HUDEP-2 (cell line): Measurements from ENCODE around the gene CCDC190.
"Not testable (repeated sequence)": the region's sequence is repeated elsewhere in the genome, so short reads cannot be mapped to it uniquely, and the experiment has no call there.

ENCODE experiments used
- DNase-seq, 76 experiments: peaks; one replicate each; lab custom pipeline; 2025; ENCODE audit not compliant: unreplicated experiment in 76 of 76; lab: John Stamatoyannopoulos, UW

Gene CCDC190

DNA sequence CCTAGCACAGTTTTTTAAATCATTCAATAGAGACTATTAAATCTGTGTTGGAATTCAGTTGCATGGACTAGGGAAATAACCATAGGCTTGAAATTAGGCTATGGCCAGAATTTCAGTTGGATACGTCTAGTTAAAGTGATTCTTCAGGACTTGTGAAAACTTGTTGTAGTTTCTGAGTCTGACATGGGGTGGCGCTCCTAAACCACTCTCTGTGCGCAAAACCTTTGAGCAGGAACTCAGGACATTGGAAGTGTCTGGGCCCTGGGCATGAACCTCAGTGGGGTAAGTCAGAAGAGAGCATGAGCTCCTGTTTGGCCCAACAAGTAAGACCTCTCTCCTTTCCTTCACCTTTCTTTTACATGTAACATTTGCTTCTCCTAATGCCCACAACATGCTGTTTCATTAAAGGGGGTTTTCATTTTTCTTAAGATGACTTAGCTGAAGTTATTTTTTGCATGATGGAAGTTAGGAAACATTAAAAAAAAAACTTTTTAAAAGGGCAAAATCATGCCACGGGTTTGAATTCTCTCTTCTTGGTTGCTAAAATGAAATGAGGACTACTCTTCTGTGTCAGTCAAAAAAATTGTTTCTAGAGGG lies 17.1 kb upstream of the CCDC190 start:
- DNase-seq: peak in 40 of 76 experiments; percentile 1 to 57 (median 18)

DNA sequence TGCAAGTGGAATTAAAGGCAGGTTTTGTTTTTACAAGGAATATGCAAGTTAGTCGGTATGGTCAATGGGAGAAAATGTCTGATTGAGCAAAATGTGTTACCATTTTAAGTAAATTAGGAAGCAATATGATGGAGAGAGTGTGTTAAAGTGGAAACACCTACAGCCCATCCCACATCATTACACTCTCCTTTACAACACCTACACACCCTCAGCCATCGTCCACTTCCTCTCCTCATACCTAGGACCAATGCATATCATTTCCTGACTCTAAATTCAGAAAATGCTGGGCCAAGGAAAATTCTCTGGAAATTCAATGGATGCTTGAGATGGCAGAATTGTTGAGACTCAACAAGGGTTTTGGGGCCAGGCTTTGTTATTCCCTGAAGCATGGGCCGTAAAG lies 16.4 kb upstream of the CCDC190 start:
- no peak for DNase-seq

DNA sequence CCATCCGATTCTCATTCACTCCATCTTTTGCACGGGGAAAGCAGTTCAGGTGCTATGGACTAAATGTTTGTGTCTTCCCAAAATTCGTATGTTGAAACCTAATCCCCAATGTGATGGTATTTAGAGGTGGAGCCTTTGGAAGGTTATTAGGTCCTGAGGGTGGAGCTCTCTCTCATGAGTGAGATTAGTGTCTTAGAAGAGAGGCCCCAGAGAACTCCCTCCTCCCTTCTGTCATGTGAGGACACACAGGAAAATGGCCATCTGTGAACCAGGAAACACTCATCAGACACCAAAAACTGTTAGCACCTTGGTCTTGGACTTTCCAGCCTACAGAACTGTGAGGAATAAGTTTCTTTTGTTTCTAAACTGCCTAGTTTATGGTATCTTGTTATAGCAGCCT lies 15.8 kb upstream of the CCDC190 start:
- DNase-seq: no peak

DNA sequence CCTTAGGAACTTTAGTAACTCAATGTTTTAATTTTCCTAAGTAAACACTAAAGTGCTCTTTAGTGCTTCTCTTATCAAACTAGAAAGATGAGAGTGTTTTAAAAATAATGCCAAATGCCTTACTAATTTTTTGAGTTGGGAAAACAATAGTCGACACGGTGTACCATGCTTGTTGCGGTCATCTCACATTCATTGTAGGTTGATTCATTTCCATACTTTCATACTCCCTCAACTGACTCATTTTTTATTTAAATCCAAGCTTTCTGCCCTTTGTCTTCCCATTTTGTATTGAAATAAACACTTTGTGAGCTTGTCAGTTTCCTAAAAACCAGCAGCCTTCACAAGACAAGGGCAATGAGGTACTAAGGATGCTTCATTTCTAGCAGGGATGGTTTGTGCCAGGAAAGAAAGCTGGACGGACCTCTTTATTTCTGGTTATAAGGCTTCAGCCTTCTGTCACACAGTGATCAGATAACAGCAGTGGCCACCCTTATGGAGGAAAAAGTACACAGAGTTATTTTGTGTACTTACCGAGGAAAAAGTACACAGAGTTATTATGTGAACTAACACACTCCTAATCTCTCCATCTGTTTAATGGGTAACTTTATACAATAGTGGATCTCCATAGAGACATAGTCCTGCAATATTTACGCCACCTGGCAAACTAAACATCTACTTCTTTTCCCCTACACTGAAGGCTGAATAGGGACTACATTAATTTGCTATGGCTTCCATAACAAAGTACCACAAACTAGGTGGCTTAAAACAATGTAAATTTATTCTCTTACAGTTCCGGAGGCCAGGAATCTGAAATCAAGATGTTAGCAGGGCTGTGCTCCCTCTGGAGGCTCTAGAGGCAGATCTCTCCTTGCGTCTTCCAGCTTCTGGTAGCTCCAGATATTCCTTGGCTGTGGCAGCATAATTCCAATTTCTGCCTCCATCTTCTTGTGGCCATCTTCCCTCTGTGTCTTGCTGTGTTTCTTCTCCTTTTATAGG lies 13.0 kb upstream of the CCDC190 start:
- no peak for DNase-seq

DNA sequence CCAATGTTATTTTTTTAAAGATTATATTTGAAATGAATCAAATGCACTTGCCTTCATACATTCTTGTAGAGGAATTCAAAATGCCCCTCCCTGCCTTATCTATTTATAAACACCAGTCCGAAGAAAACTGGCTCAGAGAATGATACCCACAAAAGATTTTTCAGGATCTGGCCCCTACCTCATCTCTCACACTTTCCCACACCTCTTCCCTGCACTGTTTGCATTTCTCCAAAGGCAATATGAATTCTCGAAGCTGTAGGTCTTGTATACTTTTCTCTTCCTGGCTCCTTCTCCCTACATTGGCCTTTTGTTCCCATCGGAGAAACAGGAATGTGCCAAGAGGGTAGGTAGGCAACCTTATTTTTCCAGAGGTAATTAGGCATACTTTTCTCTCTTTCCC lies 12.0 kb upstream of the CCDC190 start:
- DNase-seq: no peak

DNA sequence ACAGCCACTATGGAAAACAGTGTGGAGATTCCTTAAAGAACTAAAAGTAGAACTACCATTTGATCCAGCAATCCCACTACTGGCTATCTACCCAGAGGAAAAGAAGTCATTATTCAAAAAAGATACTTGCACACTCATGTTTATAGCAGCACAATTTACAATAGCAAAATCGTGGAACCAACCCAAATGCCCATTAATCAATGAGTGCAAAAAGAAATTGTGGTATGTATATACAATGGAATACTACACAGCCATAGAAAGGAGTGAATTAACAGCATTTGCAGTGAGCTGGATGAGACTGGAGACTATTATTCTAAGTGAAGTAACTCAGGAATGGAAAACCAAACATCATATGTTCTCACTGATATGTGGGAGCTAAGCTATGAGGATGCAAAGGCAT lies 10.4 kb upstream of the CCDC190 start:
- DNase-seq: not testable (repeated sequence)

DNA sequence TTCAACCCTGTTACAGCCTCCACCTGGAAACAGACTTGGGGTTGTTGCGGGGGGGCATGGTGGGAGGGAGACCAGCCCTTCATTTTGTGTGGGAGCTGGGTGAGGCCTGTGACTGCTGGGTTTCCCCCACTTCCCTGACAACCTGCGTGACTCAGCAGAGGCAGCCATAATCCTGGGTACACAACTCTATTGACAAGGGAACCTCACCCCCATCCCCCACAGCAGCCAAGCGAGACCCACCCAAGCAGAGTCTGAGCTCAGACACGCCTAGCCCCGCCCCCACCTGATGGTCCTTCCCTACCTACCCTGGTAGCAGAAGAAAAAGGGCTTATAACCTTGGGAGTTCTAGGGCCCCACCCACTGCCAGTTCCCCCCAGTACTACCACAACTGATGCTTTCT lies 8.0 kb upstream of the CCDC190 start:
- DNase-seq: no peak

DNA sequence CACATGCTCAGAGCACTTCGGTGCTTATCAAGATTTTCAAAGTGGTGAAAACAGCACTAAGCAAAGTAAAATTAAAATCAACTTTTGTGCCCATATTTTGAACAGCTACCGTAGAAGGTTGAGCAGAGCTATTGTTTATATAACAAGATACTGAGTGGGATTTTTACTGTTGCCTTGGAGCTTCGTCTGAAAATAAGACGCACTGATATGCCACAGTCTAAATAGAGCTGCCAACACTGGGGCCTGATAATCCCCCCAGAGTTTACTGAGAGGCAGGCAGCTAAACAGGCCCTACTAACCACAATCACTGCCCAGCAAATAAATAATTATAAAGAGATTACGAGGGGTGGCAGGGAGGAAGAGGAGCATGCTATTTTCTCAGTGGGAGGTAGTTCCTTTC lies 650 bp upstream of the CCDC190 start:
- DNase-seq: no peak

DNA sequence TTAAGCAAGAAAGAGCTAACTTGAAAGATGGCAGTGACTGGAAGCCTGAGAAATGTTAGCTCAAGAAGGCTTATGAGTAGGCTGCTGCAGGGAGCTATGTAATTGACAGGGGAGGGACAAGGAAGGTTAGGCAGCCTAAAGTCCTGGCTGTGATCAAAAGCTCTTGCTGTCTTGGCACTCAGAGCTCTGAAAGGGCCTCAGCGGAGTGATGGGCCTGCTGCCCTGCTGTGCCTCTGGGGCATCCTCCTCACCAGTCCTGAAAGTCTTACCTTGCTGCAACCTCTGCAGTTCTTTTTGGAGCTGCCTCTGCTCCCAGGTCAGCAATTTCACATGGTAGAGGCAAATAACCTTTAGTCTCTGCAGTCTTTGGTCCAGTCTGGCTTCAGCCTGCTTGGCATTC lies 1.8 kb downstream of the CCDC190 start:
- no peak for DNase-seq

DNA sequence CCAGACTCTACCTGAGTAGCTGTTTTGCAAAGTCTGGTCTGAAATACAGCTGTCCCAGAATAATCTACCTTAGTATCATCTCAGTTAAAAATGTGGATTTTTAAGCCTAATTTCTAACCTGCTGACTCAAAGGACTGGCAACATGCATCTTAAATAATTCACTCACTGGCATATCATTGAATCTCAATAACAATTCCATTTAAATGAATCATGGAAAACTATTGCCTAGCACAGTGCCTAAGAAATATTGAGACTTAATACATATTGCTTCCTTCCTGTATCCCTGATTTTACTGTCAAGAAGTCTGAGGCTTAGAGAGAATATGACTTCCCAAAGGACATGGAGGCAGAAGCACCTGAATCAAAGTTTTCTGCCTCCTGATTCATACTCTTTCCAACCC lies 3.1 kb downstream of the CCDC190 start:
- DNase-seq: no peak

DNA sequence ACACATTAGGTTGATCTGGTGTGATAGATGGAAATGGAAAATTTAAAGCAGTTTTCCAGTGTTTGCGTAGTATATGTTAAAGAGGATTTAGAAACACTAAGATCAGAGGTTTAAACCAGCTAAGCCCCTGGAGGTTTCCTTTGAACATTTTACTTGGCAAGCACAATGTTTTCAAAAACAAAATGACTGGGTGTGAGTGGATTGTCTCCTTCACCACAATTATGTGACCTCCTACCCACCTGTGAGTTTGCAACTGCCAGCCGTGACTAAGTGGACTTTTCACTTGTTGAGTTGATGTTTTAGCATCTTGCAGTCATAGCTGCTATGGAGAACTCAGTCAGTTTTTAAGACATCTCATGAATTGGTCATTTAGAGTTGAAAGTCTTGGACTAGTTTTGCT lies 4.7 kb downstream of the CCDC190 start:
- no peak for DNase-seq

DNA sequence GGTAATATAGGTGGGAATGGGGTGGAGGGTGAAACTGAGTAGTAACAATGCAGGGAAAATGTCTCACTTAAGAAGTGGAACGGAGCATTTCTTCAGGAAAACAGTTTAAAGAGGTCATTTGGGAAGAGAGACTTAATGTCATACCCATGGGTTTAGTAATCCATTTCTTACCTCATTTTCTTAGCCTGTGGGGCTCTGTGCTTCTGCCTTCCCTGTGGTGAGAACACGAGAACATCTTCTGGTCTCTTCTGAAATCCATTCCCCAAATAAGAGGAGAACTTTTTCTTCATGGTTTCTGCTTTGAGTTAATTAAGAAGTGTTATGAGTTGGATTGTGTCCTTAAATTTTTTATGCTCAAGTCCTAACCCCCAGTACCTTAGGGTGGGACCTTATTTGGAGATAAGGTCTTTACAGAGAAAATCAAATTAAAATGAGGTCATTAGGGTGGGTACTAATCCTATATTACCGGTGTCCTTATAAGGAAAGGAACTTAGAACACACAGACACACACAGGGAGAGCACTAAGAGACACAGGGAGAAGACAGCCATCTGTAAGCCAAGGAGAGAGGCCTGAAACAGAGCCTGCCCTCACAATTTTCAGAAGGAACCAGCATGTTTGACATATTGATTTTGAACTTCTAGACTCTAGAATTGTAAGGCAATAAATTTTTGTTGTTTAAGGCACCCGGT lies 5.4 kb downstream of the CCDC190 start:
- no peak for DNase-seq

DNA sequence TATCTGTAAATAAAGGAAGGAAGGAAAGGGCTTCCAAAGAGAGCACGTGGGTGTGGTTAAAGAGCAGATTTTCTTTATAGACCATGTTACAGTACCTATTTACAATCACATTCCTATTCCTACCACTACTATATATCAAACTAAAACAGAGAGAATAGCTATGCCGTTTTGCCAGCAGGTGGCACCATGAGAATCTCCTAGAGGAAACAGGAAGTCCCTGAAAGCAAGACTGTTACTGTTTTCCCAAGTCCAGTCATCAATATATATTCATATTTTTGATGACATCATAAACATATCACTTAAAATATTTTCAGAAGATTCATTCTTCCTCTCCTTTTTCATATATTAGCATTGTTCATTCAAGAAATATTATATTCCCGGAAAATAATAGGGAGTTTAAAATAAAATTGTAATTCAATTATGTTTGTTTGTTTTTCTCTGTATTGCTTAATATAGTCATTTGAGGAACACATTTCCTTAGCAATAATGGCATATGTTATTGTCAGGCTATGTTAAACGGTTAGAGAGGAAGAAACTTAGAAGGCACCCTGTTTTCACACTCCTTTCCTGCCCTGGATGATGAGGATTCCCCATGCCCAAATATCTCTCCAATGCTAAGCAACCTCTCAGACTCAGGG lies 6.6 kb downstream of the CCDC190 start:
- peak in 46 of 76 experiments; percentile 3 to 59 (median 25) for DNase-seq

DNA sequence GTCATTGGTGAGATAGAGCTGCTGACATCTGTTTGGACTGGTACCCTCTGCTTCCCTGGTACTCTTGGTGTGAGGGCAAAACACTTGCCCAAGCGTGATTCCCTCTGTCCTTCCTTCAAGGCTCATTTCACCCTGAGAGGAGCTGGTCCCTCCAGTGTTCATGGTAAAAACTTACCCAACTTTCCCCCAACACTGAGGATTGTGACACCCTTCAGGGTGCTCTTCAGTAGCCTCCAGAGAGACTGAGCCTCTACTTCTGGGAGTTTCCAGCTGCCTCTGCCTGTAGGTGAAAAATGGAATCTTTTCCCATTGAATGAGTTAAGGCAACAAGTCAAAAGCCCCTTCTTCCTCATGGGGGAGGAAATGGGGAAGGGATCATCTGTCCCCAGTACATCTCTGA lies 9.6 kb downstream of the CCDC190 start:
- no peak for DNase-seq

DNA sequence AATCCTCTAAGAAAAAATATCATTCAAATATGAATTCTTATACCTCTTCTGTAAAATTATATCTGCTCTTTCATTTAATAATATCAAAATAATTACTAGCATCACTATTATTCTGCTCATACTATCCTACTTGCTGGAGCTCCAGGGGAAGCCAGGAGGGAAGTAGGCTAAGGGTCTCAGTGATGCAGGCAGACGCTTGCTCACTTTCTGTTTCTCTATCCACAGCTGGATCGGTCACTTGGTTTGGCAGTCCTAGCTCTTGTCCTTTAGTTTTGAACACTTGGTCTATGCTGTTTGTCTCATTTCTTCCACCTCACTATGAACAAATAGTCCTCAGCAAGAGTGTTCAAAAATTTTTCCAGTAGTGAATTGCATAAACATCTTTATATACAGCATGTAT lies 11.3 kb downstream of the CCDC190 start:
- DNase-seq: no peak

DNA sequence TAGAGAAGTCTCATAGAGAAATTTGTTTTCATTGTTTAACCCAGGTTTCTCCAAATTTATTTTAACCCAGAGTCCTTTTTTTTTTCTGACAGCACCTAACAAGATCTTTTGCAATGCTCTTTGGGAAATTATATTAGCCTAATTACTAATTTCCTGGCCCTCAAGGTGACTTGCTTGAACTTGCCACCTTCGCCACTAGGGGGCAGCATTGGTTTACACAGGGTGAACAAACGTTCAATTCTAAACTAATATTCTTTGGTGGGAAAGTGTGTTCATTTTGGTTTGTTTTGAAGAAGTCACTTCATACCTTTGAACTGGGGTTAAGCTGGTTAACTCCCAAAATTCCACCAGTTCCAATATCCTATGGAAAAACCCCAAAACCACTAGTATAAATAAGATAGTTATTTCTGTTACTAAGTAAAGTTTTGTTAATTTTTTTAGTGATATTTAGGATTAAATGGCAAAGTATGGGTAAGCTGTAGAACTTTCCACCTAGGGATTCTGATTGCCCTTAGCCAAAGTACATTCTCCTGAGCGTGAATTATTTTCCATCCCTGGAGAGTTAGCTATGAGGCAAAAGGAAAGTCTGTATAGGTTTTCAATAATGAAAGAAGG lies 13.0 kb downstream of the CCDC190 start:
- peak in 65 of 76 experiments; percentile 2 to 74 (median 48) for DNase-seq

DNA sequence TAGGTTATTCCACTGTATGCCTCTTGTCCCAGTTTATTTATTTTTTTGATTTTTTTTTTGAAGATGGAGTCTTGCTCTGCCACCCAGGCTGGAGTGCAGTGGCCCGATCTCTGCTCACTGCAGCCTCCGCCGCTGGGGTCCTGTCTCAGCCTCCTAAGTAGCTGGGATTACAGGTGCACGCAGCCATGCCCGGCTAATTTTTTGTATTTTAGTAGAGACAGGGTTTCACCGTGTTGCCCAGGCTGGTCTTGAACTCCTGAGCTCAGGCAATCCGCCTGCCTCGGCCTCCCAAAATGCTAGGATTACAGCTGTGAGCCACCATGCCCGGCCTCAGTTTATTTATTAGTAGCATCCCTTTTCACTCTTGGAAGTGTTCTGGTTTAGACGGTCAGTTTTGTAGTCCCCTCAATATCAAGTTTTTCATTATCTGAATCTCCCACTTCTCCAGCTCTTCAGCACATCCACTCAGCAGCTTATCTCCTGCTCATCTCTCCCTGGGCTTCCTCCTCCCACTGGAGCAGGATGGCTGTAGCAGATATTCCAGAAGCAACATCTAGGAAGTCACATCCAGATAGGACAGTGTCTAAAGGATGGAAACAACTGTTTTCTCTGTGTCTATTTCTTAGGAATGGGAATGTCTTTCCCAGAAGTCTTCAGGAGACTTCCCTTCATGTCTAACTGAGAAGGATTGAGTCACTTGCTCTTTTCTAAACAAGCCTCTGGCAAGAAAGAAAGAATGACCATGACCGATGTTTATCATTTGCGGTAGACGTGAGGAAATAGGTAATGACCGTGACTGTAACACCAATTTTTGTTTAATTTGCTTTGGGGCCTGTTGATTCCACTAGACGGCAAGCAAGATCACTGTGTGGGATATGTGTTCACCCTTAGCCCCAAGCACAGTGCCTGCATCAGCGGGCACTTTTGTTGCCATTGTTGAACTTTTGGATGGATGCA lies 14.4 kb downstream of the CCDC190 start:
- DNase-seq: no peak

DNA sequence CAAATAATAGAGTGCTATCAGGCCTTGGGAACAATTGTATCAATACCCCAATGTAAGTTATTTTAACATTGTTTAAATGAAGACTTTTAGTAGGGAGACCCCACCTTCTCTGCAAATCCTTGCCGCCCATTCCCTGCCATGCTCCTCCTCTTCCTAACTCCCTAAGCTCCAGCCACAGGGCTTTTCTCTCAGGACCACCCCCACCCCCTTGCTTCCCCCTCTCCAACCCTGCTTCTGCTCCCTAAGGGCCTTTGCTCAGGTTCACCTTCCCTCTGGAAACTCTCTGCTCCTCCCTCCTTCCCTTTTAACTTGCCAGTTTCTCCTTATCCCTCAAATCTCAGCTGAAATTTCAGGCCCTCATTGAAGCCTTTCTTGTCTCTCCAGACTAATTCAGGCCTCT lies 16.8 kb downstream of the CCDC190 start:
- DNase-seq: no peak

DNA sequence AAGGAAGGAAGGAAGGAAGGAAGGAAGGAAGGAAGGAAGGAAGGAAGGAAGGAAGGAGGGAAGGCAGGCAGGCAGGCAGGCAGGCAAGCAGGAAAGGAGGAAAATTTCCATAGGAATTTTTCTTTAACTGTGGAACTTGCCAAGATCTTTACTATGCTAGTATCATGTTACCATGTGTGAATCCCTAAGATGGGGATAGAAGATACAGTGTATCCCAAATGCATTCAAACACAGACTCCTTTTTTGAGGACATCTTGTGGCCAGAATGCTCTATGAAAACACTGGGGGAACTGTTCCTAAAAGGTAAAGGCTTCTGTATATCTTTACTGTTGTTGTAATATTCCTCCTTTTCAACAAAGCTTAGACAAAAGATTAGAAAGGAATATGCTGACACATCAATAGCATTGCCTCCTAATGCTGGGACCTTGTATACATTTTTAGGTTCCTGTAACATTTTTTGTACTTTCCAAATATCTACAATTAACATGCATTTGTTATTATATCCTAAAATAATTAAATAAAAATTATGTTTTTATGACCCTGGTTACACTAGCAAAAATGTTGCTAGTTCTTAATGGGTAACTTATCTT lies 20.6 kb downstream of the CCDC190 start:
- DNase-seq: no peak
